ENCODE measurements around the gene UCHL3. TPM values are rescaled to one million over a fixed set of nuclear protein-coding genes. Genes with fewer than 3 reads are reported as not detected.

The UCHL3 gene
- total and polyA plus RNA-seq, 8 donors, result 20.5 to 27.1 (median 22.7) TPM

GRCh38 chr13:75635101-75635827 lies 85.7 kb downstream of the UCHL3 start:
- peaks cover 0 to 37% of the 10 kb centered on the region in 2 donors for H3K27me3 ChIP-seq
- intact Hi-C loops (cut with DNase I), result no loop called here
- H3K4me1 ChIP-seq, result peaks cover 8 to 22% of the 10 kb centered on the region in 2 donors
- no peak for TF ChIP-seq CTCF (IDR thresholded peaks at IDR 0.05)
- ATAC-seq, result peak; percentile 6
- peak in 1 of 4 donors; percentile 85 for DNase-seq
- peak overlapping the region; percentile 58 to 67 for H3K4me3 ChIP-seq
- H3K36me3 ChIP-seq, result no peaks in the 10 kb centered on the region
- no peaks in the 10 kb centered on the region for H3K9me3 ChIP-seq
- peak overlapping the region; percentile 60 to 72 for H3K27ac ChIP-seq

DNA sequence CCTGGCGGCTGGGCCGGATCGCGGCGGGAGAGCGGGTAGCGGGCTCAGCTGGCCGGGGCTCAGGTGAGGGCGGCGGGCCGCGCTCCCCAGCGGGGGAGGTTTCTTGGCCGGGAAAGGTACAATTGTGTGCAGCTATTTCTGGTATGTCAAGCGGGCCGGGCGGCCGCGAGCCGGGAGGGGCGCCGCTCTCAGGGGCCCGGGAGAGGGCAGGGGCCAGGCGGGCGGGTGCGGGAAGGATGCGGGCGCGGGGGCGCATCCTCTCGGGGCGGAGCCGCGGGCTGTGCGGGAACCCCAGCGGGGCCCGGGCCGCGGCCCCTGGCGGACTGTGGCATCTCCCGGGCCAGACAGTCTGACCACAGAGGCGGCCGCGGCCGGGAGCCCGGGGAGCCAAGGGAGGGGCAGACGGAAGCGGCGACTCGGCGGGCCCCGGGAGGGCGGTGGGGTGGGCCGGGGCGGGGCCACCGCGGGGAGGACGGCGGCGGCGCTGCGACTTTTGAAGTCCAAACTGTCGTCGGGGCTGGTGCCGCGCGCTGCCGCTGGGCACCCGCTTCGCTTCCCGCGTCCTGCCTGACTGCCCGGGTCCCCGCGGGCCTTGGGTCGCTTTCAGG lies 86.3 kb downstream of the UCHL3 start, which contains the start of gene LMO7:
TSS of gene LMO7 (plus strand) at position 503 of the 608 bp plus-strand sequence. CDS start 328 bp downstream, outside the sequence.
- ATAC-seq (peak; percentile 86), DNase-seq (peak; percentile 30 to 88 (median 62))
- Histone ChIP-seq H3K4me3 (peak within 1 kb of the TSS; percentile 58 to 67), H3K27ac (peak within 1 kb of the TSS; percentile 60 to 72), H3K4me1 (peaks cover 8 to 22% of the 10 kb centered on the region in 2 donors), H3K27me3 (peaks cover 0 to 37% of the 10 kb centered on the region in 2 donors), H3K9me3 (no peaks in the 10 kb centered on the region), H3K36me3 (no peaks in the 10 kb centered on the region)
- intact Hi-C loops (cut with DNase I), result no loop called here
- no peak for TF ChIP-seq CTCF (IDR thresholded peaks at IDR 0.05)

DNA sequence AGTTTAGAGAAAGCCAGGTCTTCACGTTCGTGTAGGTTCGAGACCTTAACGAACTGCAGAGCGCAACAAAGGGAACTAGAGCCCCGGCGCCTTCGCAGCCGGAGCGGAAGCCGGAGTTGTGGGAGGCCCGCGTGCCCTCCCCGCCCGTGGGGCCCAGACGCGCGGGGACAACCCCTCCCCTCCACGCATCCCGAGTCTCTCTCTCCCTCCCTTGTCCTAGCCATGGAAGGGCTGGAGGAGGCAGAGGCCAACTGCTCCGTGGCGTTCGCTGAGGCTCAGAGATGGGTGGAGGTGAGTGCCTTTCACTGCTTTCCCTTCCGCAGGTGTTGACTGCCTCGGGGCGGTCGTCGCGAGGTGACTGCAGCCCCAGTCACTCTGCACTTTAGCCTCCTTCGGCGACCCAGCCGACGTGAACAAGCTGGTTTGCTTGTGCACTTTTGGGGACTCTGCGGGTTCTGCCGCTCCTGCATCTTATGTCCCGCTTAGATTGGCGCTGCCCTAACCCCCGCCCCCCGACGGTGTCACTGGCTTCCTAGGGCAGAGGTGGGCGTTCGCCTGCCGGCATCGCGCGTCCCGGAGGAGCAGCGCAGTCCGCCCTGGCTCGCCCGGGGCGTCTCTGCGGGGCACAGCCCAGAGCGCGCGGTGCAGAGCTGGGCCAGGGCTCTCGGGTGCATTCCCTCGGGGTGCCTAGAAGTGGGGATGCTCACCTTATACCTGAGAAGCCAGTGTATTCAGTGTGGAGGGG lies 87.0 kb downstream of the UCHL3 start:
- Histone ChIP-seq H3K36me3 (no peaks in the 10 kb centered on the region), H3K4me3 (peak overlapping the region; percentile 58 to 67), H3K27ac (peak overlapping the region; percentile 60 to 72), H3K9me3 (no peaks in the 10 kb centered on the region), H3K27me3 (peaks cover 0 to 37% of the 10 kb centered on the region in 2 donors), H3K4me1 (peaks cover 8 to 22% of the 10 kb centered on the region in 2 donors)
- ATAC-seq (peak; percentile 59), DNase-seq (peak; percentile 35 to 78 (median 44))
- intact Hi-C loops (cut with DNase I), result no loop called here
- no peak for TF ChIP-seq CTCF (IDR thresholded peaks at IDR 0.05)

DNA sequence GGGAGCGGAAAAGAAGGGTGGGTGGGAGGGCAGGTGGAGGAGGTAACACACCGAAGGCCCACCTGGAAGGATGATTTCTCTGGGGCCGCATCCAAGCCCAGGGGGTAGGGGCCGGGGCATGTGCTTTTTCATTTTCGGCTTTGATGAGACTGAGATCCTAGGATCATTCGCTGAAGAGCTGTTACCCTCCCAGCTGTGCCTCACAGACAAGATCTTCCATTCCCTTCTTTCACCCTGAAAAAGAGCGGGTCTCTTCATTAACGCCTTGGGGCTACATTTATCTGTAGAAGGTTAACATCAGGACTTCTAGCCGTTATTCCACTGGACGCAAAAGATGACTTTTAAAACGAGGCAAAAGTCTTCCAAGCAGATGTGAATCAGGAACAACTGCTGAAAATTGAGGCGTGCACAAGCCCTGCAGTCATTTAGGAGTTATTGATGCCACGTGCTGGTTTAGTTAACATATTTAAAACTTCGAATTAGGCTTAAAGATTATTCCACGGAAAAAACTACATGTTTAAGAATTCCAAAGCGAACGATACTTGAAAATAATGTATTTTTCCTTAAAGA lies 87.7 kb downstream of the UCHL3 start:
- intact Hi-C loops (cut with DNase I), result no loop called here
- TF ChIP-seq CTCF (IDR thresholded peaks at IDR 0.05), result no peak
- Histone ChIP-seq H3K27ac (peak overlapping the region in 1 of 2 donors; percentile 17), H3K27me3 (peaks cover 0 to 37% of the 10 kb centered on the region in 2 donors), H3K4me1 (peaks cover 8 to 22% of the 10 kb centered on the region in 2 donors), H3K9me3 (no peaks in the 10 kb centered on the region), H3K4me3 (peak overlapping the region; percentile 58 to 67), H3K36me3 (no peaks in the 10 kb centered on the region)
- no peak for ATAC-seq
- DNase-seq, result no peak
